OCI-LY3 (cell line): Measurements from ENCODE around the gene ACOT11.

Source experiments
- CTCF ChIP-seq: fragments of 200-600, 300-600 bp; sonication (generic); IDR thresholded peaks from 2 replicates; pipeline ENCODE4 v1.5.1; 2014; ENCODE audit warnings: antibody characterized with exemption, low read length, low read depth
- EZH2phosphoT487 ChIP-seq: fragments of 200-600 bp; shearing (Covaris generic); IDR thresholded peaks from 2 replicates; pipeline ENCODE4 v1.6.1; 2018; ENCODE audit warnings: antibody characterized with exemption, mixed run types, low read depth

DNA sequence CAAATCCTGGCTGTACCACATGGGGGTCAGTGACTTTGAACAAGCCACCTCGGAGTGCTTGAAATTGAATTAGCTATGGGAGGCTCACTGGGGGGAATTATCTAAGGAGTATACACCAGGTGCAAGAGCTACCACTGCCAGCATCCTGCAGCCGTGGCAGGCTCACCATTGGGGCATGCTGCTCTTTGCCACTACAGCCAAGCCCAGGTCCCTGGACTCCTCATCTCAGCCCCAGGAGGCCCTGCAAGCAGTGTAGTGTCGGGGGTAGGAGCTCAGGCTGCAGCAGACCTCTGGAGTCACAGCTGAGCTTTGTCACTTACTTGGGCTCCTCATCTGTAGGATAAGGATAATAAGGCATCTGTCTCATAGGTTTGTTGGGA, 35.3 kb downstream of the ACOT11 start:
- no peak for TF ChIP-seq CTCF
- TF ChIP-seq EZH2phosphoT487: no peak
